DOHH2 (cell line): ENCODE results near the gene OR5AC2.

Experiments used
- EZH2phosphoT487 ChIP-seq: fragments of 200-600 bp; sonication (generic); IDR thresholded peaks from 2 replicates; pipeline ENCODE4 v1.6.1; 2017; ENCODE audit warnings: borderline replicate concordance, mild to moderate bottlenecking, antibody characterized with exemption, low read length, moderate library complexity, mixed read lengths
- TF ChIP-seq, protein P1 (sequence below): fragments of 200-600 bp; sonication (generic); IDR thresholded peaks from one replicate; pipeline ENCODE4 v1.5.1; 2014; ENCODE audit warnings: antibody characterized with exemption, mild to moderate bottlenecking, low read depth, low read length; ENCODE audit not compliant: poor library complexity, severe bottlenecking

DNA sequence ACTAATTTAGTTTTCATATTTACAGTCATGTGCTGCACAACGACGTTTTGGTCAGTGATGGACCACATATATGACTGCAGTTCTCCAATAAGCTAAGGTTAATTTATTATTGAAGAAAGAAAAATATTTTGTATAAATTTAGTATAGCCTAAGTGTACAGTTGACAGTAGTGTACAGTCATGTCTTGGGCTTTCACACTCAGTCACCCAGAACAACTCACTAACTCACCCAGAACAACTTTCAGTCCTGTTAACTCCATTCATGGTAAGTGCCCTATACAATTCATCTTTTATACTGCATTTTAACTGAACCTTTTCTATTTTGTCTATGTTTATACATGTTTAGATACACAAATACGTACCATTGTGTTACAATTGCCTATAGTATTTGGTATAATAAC is 48.1 kb upstream of the OR5AC2 start:
- TF ChIP-seq, protein P1, sequence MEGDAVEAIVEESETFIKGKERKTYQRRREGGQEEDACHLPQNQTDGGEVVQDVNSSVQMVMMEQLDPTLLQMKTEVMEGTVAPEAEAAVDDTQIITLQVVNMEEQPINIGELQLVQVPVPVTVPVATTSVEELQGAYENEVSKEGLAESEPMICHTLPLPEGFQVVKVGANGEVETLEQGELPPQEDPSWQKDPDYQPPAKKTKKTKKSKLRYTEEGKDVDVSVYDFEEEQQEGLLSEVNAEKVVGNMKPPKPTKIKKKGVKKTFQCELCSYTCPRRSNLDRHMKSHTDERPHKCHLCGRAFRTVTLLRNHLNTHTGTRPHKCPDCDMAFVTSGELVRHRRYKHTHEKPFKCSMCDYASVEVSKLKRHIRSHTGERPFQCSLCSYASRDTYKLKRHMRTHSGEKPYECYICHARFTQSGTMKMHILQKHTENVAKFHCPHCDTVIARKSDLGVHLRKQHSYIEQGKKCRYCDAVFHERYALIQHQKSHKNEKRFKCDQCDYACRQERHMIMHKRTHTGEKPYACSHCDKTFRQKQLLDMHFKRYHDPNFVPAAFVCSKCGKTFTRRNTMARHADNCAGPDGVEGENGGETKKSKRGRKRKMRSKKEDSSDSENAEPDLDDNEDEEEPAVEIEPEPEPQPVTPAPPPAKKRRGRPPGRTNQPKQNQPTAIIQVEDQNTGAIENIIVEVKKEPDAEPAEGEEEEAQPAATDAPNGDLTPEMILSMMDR: no peak
- TF ChIP-seq EZH2phosphoT487: no peak
